Fibroblast of mammary gland (primary cell): Measurements from ENCODE around the gene VARS2.
"Not testable (repeated sequence)": the region's sequence is repeated elsewhere in the genome, so short reads cannot be mapped to it uniquely, and the experiment has no call there.

Source experiments
- DNase-seq: peaks from one replicate; pipeline ENCODE4 v3.0.0-alpha.2; 2010; ENCODE audit warnings: low read depth
- H3K4me3 ChIP-seq: 2 replicates; pipeline ENCODE4 v1.5.1; 2011; ENCODE audit warnings: low read depth, mild to moderate bottlenecking, low read length, moderate library complexity; ENCODE audit not compliant: control insufficient read depth
- TF ChIP-seq, protein P1 (sequence below): conservative IDR thresholded peaks from 2 replicates; pipeline ENCODE4 v1.5.1; 2011; ENCODE audit warnings: low read depth, low read length, inconsistent platforms; ENCODE audit not compliant: control insufficient read depth, insufficient read depth

Gene VARS2

GRCh38 chr6:30918670-30919069, 4.6 kb downstream of the VARS2 start:
- DNase-seq, result no peak
- H3K4me3 ChIP-seq, result no peak overlapping the region

GRCh38 chr6:30922447-30922852, 8.4 kb downstream of the VARS2 start:
- H3K4me3 ChIP-seq, result no peak overlapping the region
- TF ChIP-seq, protein P1, sequence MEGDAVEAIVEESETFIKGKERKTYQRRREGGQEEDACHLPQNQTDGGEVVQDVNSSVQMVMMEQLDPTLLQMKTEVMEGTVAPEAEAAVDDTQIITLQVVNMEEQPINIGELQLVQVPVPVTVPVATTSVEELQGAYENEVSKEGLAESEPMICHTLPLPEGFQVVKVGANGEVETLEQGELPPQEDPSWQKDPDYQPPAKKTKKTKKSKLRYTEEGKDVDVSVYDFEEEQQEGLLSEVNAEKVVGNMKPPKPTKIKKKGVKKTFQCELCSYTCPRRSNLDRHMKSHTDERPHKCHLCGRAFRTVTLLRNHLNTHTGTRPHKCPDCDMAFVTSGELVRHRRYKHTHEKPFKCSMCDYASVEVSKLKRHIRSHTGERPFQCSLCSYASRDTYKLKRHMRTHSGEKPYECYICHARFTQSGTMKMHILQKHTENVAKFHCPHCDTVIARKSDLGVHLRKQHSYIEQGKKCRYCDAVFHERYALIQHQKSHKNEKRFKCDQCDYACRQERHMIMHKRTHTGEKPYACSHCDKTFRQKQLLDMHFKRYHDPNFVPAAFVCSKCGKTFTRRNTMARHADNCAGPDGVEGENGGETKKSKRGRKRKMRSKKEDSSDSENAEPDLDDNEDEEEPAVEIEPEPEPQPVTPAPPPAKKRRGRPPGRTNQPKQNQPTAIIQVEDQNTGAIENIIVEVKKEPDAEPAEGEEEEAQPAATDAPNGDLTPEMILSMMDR, result no peak
- DNase-seq, result no peak

More at GRCh38 chr6:30918670-30919069, 4.6 kb downstream of the VARS2 start:
- TF ChIP-seq, protein P1, result no peak

DNA sequence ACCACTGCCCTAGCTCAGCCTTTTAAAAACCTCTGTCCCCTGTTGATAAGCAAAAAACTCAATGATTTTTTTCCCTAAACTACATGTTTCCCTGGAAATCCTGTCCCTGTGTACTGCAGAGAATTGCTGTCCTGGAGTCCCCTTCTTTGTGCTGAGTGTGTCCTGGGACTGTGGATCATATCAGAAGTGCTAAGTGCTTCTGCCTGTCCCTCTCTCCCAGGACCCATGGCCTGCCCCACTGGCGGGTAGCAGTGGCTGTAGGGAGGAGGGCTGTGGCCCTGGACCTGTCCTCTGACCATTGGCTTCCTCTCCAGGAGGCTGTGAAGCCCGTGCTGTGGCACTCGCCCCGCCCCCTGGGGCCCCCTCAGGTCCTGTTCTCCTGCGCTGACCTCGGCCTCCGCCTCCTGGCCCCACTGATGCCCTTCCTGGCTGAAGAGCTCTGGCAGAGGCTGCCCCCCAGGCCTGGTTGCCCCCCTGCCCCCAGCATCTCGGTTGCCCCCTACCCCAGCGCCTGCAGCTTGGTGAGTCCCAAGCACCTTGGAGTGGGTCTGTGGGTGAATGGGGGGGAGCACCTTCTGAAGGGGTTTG, 10.1 kb downstream of the VARS2 start:
- H3K4me3 ChIP-seq, DNase-seq: not testable (repeated sequence)

DNA sequence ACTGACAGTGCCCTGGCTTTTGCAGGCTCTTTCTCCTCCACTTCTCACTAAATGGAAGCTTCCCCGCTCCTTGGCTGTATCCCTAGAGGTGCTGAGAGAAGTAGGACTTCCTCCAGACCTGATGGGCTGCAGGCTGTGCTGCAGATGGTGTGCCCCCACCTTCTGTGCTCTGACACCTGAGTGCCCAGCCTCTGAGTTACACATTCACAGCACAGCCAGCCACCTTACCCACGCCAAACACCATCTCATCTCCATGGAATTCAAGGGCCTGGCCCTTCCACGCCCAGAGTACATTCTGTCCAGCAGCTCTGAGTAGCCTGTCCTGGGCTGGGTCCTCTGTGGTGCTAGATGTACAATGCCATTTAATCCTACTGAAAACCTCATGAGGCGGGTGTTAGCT, 12.6 kb downstream of the VARS2 start:
- TF ChIP-seq, protein P1, result no peak
- peak; percentile 34 for DNase-seq
- no peak overlapping the region for H3K4me3 ChIP-seq

DNA sequence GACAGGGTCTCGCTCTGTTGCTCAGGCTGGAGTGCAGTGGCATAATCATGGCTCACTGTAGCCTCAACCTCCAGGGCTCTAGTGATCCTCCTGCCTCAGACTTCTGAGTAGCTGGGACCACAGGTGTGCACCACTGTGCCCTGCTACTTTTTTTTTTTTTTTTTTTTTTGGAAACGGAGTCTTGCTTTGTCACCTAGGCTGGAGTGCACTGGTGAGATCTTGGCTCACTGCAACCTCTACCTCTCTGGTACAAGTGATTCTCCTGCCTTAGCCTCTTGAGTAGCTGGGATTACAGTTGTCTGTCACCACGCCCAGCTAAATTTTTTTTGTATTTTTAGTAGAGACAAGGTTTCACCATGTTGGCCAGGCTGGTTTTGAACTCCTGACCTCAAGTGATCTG, 13.0 kb downstream of the VARS2 start:
- DNase-seq, H3K4me3 ChIP-seq: not testable (repeated sequence)

DNA sequence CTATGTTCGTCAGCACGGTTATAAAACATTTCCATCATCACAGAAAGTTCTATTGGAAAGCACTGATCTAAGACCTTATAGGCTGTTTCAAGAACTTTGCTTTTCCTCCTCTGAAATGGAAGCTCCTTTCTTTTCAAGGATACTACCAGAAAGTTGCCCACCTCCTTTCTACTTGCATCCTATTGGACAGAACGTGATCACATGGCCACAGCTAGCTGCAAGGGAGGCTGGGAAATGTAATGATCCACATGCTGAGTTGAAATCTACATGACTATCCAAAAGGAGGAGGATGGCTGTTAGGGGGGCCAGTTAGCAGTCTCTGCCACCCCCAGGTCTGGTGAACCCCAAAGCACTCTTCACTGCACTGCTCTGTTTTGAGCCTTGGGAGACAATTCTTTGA, 14.6 kb downstream of the VARS2 start:
- TF ChIP-seq, protein P1, result no peak
- no peak for DNase-seq

DNA sequence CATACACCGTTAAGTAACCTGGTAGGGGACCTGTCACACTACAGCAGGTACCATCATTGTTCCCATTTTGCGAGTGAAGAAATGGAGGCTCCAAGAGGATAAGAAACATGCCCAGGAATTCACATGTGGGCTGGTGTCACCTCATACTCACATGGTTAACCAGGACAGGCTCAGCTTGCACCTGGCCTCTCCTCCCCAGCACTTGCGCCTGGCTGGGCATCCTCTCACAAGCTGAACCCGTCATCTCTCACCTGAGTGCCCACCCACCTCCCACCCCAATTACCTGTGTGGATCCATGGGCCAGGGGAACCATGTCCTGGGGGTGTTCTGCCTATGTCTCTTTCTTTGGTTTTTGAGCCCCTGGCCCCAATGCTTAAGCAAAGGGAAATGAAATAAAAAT, 16.5 kb downstream of the VARS2 start:
- TF ChIP-seq, protein P1, result no peak
- no peak for DNase-seq
- H3K4me3 ChIP-seq, result no peak overlapping the region

More for the DNA sequence above, 14.6 kb downstream of the VARS2 start:
- no peak overlapping the region for H3K4me3 ChIP-seq

GRCh38 chr6:30931272-30931671, 17.2 kb downstream of the VARS2 start:
- H3K4me3 ChIP-seq, result no peak overlapping the region
- no peak for DNase-seq
- TF ChIP-seq, protein P1, result no peak
